ENCODE data around the gene CFAP20DC. TPM values are rescaled to one million over a fixed set of nuclear protein-coding genes. Genes with fewer than 3 reads are reported as not detected.

The CFAP20DC gene
- total RNA-seq, 2 donors from 2014 or later = 6.5 to 9.5 TPM

DNA sequence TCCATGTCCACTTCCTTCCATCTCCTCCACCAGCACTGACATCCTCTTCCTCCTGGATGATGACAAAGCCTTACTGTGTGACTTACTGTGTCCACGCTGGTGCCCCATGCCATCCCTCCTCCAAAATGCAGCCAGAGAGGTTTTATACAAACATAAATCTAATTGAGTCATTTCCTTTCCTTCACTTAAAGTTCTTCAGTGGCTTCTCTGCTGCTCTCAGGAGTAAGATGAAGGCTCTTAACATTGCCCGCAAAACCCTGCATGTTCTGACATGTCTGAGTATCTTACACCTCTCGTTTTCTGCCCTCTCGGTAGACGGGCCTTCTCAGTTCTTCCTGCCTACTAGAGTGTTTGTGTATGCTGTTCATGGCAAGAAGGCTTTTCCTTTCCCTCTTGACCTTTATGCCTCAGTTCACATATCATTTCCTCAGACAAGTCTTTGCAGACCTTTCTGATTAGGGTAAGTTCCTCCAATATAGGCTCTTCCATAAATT is 175.5 kb downstream of the CFAP20DC start:
- TF ChIP-seq, protein P1, sequence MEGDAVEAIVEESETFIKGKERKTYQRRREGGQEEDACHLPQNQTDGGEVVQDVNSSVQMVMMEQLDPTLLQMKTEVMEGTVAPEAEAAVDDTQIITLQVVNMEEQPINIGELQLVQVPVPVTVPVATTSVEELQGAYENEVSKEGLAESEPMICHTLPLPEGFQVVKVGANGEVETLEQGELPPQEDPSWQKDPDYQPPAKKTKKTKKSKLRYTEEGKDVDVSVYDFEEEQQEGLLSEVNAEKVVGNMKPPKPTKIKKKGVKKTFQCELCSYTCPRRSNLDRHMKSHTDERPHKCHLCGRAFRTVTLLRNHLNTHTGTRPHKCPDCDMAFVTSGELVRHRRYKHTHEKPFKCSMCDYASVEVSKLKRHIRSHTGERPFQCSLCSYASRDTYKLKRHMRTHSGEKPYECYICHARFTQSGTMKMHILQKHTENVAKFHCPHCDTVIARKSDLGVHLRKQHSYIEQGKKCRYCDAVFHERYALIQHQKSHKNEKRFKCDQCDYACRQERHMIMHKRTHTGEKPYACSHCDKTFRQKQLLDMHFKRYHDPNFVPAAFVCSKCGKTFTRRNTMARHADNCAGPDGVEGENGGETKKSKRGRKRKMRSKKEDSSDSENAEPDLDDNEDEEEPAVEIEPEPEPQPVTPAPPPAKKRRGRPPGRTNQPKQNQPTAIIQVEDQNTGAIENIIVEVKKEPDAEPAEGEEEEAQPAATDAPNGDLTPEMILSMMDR (conservative IDR thresholded peaks at IDR 0.05) = no peak
- no peaks in the 10 kb centered on the region for H3K4me1 Mint-ChIP-seq
- Histone ChIP-seq H3K9me3 (ENCODE audit: control insufficient read depth, low read length) (no peaks in the 10 kb centered on the region), H3K27ac (ENCODE audit: low read depth, low read length) (no peak overlapping the region), H3K9ac (ENCODE audit: extremely low read depth, low read length, poor library complexity, severe bottlenecking) (no peak overlapping the region), H3K4me3 (ENCODE audit: low read length) (no peak overlapping the region), H3K36me3 (ENCODE audit: control insufficient read depth, insufficient read depth, low read length) (no peaks in the 10 kb centered on the region), H3K27me3 (ENCODE audit: control insufficient read depth, insufficient read depth, low read length, poor library complexity, severe bottlenecking) (no peaks in the 10 kb centered on the region), H3K4me1 (ENCODE audit: control insufficient read depth, insufficient read depth, low read length) (no peaks in the 10 kb centered on the region)
- no peak overlapping the region for H3K4me3 Mint-ChIP-seq
- no peaks in the 10 kb centered on the region for H3K36me3 Mint-ChIP-seq (ENCODE audit: low read depth)
- no peaks in the 10 kb centered on the region for H3K9me3 Mint-ChIP-seq
- WGBS, 2 experiments (ENCODE audit: insufficient coverage in 1 of 2, insufficient read length in 1 of 2) = 92 to 96% methylated on average over 5 of the region's 5 CpGs
- no peak overlapping the region for H3K27ac Mint-ChIP-seq
- no peaks in the 10 kb centered on the region for H3K27me3 Mint-ChIP-seq (ENCODE audit: insufficient read depth)
- DNase-seq = no peak

DNA sequence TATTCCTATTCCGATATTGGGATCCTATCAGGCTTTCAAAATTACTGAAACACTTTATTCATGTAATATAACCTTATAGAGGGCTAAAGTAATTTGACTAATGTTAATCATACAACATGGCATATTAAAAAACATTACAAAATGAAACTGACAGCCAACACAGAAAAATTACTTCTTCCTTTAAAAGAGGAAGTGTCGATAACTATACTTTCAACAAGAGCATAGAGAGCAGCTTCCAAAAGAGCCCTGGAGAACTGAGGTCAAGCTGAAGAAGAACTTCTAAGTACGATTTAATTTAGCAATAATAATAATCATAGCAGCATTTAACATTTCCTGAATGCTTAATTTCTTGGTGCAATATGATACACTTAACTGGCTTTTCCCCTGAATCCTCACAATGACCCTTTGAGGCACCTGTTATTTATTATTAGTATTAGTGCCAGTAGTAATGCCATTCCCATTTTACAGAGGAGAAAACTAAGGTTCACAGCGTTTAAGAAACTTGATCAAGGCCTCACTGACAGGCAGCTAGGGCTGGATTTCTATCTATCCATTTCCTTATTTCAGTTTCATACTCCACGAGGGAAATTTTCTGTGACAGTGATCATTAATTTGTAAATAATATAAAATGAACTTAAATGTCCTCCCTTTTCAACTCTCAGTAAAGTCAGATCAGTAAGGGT is 181.6 kb downstream of the CFAP20DC start:
- Mint-ChIP-seq H3K4me1 (peaks cover 4% of the 10 kb centered on the region), H3K27ac (no peak overlapping the region), H3K9me3 (no peaks in the 10 kb centered on the region), H3K4me3 (no peak overlapping the region), H3K27me3 (ENCODE audit: insufficient read depth) (no peaks in the 10 kb centered on the region), H3K36me3 (ENCODE audit: low read depth) (no peaks in the 10 kb centered on the region)
- H3K4me1 ChIP-seq (ENCODE audit: control insufficient read depth, insufficient read depth, low read length) = no peaks in the 10 kb centered on the region
- DNase-seq = no peak
- H3K27me3 ChIP-seq (ENCODE audit: control insufficient read depth, insufficient read depth, low read length, poor library complexity, severe bottlenecking) = no peaks in the 10 kb centered on the region
- no peaks in the 10 kb centered on the region for H3K9me3 ChIP-seq (ENCODE audit: control insufficient read depth, low read length)
- no peak overlapping the region for H3K27ac ChIP-seq (ENCODE audit: low read depth, low read length)
- TF ChIP-seq, protein P1 (conservative IDR thresholded peaks at IDR 0.05) = no peak
- WGBS, 2 experiments (ENCODE audit: insufficient coverage in 1 of 2, insufficient read length in 1 of 2) = 96% methylated on average over 4 of the region's 5 CpGs; no CpG with 5 or more reads in 1 of the 2 experiments
- no peak overlapping the region for H3K9ac ChIP-seq (ENCODE audit: extremely low read depth, low read length, poor library complexity, severe bottlenecking)
- no peak overlapping the region for H3K4me3 ChIP-seq (ENCODE audit: low read length)
- no peaks in the 10 kb centered on the region for H3K36me3 ChIP-seq (ENCODE audit: control insufficient read depth, insufficient read depth, low read length)

DNA sequence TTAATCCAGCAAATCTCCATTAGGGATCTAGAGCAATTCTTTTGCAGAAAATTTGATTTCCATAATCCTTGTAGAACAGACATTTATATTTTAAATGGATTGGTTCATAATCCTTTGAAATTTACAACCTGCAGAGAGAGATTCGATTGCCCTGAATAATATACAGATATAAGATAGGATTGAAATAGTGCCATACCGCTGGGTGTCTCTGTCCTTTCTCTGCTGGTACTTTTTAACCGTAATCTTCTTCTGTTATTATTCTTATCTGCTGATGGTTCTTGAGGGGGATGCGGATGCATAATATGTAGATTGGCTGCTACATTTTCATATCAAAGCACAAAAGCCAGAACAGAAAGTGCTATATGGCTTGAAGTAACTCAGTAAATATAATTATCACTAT is 182.2 kb downstream of the CFAP20DC start:
- H3K4me1 ChIP-seq (ENCODE audit: control insufficient read depth, insufficient read depth, low read length) = no peaks in the 10 kb centered on the region
- H3K36me3 ChIP-seq (ENCODE audit: control insufficient read depth, insufficient read depth, low read length) = no peaks in the 10 kb centered on the region
- no peak overlapping the region for H3K27ac ChIP-seq (ENCODE audit: low read depth, low read length)
- WGBS, 2 experiments (ENCODE audit: insufficient coverage in 1 of 2, insufficient read length in 1 of 2) = 80 to 86% methylated on average over 1 to 3 of the region's 4 CpGs
- no peaks in the 10 kb centered on the region for H3K27me3 ChIP-seq (ENCODE audit: control insufficient read depth, insufficient read depth, low read length, poor library complexity, severe bottlenecking)
- H3K27me3 Mint-ChIP-seq (ENCODE audit: insufficient read depth) = no peaks in the 10 kb centered on the region
- DNase-seq = no peak
- no peak overlapping the region for H3K9ac ChIP-seq (ENCODE audit: extremely low read depth, low read length, poor library complexity, severe bottlenecking)
- H3K4me3 Mint-ChIP-seq = no peak overlapping the region
- no peak overlapping the region for H3K4me3 ChIP-seq (ENCODE audit: low read length)
- H3K4me1 Mint-ChIP-seq = peaks cover 4% of the 10 kb centered on the region
- TF ChIP-seq, protein P1 (conservative IDR thresholded peaks at IDR 0.05) = no peak
- H3K9me3 Mint-ChIP-seq = no peaks in the 10 kb centered on the region
- H3K27ac Mint-ChIP-seq = no peak overlapping the region
- no peaks in the 10 kb centered on the region for H3K9me3 ChIP-seq (ENCODE audit: control insufficient read depth, low read length)
- no peaks in the 10 kb centered on the region for H3K36me3 Mint-ChIP-seq (ENCODE audit: low read depth)

All from endodermal cell (in vitro differentiated cells).